HepG2 (cell line): Measurements from ENCODE around the gene COL9A3. TPM values are rescaled to one million over a fixed set of nuclear protein-coding genes. Genes with fewer than 3 reads are reported as not detected.

Experiments used
- BCL3 ChIP-seq: sonication (generic); formaldehyde crosslinking; IDR thresholded peaks from 2 replicates; pipeline ENCODE4 v1.5.1; 2020; ENCODE audit warnings: mild to moderate bottlenecking, missing genetic modification reagents, moderate library complexity
- BCLAF1 ChIP-seq: fragments of 450-650 bp; IDR thresholded peaks from 2 replicates; pipeline ENCODE4 v1.6.1; 2017; ENCODE audit warnings: mild to moderate bottlenecking
- GTF3A ChIP-seq: sonication (generic); formaldehyde crosslinking; conservative IDR thresholded peaks from 2 replicates; pipeline ENCODE4 v1.4.0; 2020; ENCODE audit warnings: mild to moderate bottlenecking, missing genetic modification reagents
- LRRFIP1 ChIP-seq: sonication (generic); formaldehyde crosslinking; conservative IDR thresholded peaks from 2 replicates; pipeline ENCODE4 v1.4.0; 2020; ENCODE audit warnings: missing genetic modification reagents
- MTA1 ChIP-seq: sonication (generic); formaldehyde crosslinking; IDR thresholded peaks from 2 replicates; pipeline ENCODE4 v1.4.0; 2020; ENCODE audit warnings: missing genetic modification reagents, mild to moderate bottlenecking, borderline replicate concordance
- TEF ChIP-seq: sonication (generic); formaldehyde crosslinking; IDR thresholded peaks from 2 replicates; pipeline ENCODE4 v1.5.0; 2020; ENCODE audit warnings: missing genetic modification reagents
- TFAP4 ChIP-seq: sonication (generic); IDR thresholded peaks from 2 replicates; pipeline ENCODE4 v1.6.1; 2016; ENCODE audit warnings: low read depth, borderline replicate concordance
- ZBED4 ChIP-seq: sonication (generic); formaldehyde crosslinking; IDR thresholded peaks from 2 replicates; pipeline ENCODE4 v1.4.0; 2020; ENCODE audit warnings: missing genetic modification reagents, borderline replicate concordance
- ZBTB2 ChIP-seq: sonication (generic); formaldehyde crosslinking; IDR thresholded peaks from 2 replicates; pipeline ENCODE4 v1.8.0; 2022; ENCODE audit warnings: low read depth, missing genetic modification reagents
- ZBTB8A ChIP-seq: sonication (generic); formaldehyde crosslinking; IDR thresholded peaks from 2 replicates; pipeline ENCODE4 v1.4.0; 2020; ENCODE audit warnings: mild to moderate bottlenecking, low read depth, missing genetic modification reagents, borderline replicate concordance
- ZNF414 ChIP-seq: sonication (generic); formaldehyde crosslinking; IDR thresholded peaks from 2 replicates; pipeline ENCODE4 v1.5.0; 2020; ENCODE audit warnings: missing genetic modification reagents
- ZNF496 ChIP-seq: sonication (generic); formaldehyde crosslinking; IDR thresholded peaks from 2 replicates; pipeline ENCODE4 v1.8.1; 2023; ENCODE audit warnings: mild to moderate bottlenecking, moderate library complexity, missing genetic modification reagents; ENCODE audit not compliant: insufficient replicate concordance
- polyA plus RNA-seq, 8 experiments: library from polyadenylated mRNA; depleted of rRNA in 3 of 8; stranded (reverse) in 7 of 8; unstranded in 1 of 8; fragments of >200 nt; fragmentation: Illumina TruSeq in 4 of 8; extraction: Trizol in 4 of 8; gene quantifications; 2 replicates each; pipeline versions ENCODE4 v1.2.1 to v1.2.3, GENCODE V29; 2011 to 2016; ENCODE audit warnings: low read depth in 4 of 8, missing spikeins in 1 of 8, mixed read lengths in 1 of 8; ENCODE audit not compliant: insufficient read depth in 1 of 8
- total RNA-seq, 5 experiments: library from RNA; depleted of rRNA; stranded (reverse); fragments of >200 nt; fragmentation: Illumina TruSeq; extraction: Trizol; gene quantifications; 2 replicates each; pipeline ENCODE4 v1.2.3, GENCODE V29; 2016; ENCODE audit warnings: low read depth in 1 of 5

Gene COL9A3
- total and polyA plus RNA-seq, 2 of the 13 experiments (the other 11 are each of a cell fraction or from before 2014, with no cell fraction given): 155 to 204 TPM

GRCh38 chr20:62861726-62862336 lies 45.0 kb downstream of the COL9A3 start, which contains the start of gene TCFL5 (continued):
- TF ChIP-seq MTA1 (CRISPR knock-in tag): peak; percentile 95; the same call in 1 of the 2 replicates
- no peak for TF ChIP-seq BCLAF1
- TF ChIP-seq BCL3: peak; percentile 99
- no peak for TF ChIP-seq ZBTB8A (CRISPR knock-in tag)
- TF ChIP-seq ZNF414 (CRISPR knock-in tag): 0 out of 2 replicates have a peak, but pooled peaks have one; percentile 69
- TF ChIP-seq ZBED4 (CRISPR knock-in tag): peak; percentile 74
- TF ChIP-seq TEF: peak; percentile 82
- no peak for TF ChIP-seq LRRFIP1
- TF ChIP-seq TFAP4: 0 out of 2 replicates have a peak, but pooled peaks have one; percentile 8
- TF ChIP-seq ZNF496 (CRISPR knock-in tag): no peak
- TF ChIP-seq GTF3A (CRISPR knock-in tag): no peak
- TF ChIP-seq ZBTB2 (CRISPR knock-in tag): peak; percentile 77
